Inferior parietal cortex (tissue), 1 donor: ENCODE data around the gene ZNF460.

Experiments
- DNase-seq: peaks from one replicate; pipeline ENCODE4 v3.0.0-alpha.2; 2016; ENCODE audit errors: extremely low spot score

The ZNF460 gene

GRCh38 chr19:57342582-57342981 lies 62.3 kb downstream of the ZNF460 start:
- no peak for DNase-seq
